CD8-positive, alpha-beta memory T cell (primary cell): ENCODE data around the gene DCTPP1. TPM values are rescaled to one million over a fixed set of nuclear protein-coding genes. Genes with fewer than 3 reads are reported as not detected.
A peak's percentile ranks its signal among the peaks of the same experiment; 100 is the strongest.

ENCODE experiments used
- CTCF ChIA-PET: fragments of 350-600 bp; sonication (Branson Sonifier 250); formaldehyde crosslinking; loops from one replicate; lab custom pipeline; 2021; ENCODE audit warnings: antibody characterized with exemption; lab: Charles Lee
- POLR2A ChIA-PET: fragments of 350-600 bp; sonication (Branson Sonifier 250); formaldehyde crosslinking; loops from one replicate; lab custom pipeline; 2021; ENCODE audit warnings: antibody characterized with exemption; lab: Charles Lee
- DNase-seq, 5 donors: peaks; one replicate each; pipeline versions ENCODE4 v3.0.0 to v3.0.0-alpha.2; 2020 to 2022; ENCODE audit warnings: mixed read lengths in 1 of 5
- H3K27ac ChIP-seq: one replicate; pipeline ENCODE4 v1.7.0; 2013; ENCODE audit warnings: low read depth, mild to moderate bottlenecking, low read length, moderate library complexity
- H3K27me3 ChIP-seq: 2 replicates; pipeline ENCODE4 v1.7.0; 2013; ENCODE audit warnings: low read length, mild to moderate bottlenecking; ENCODE audit not compliant: insufficient read depth, poor library complexity, severe bottlenecking
- H3K36me3 ChIP-seq: 2 replicates; pipeline ENCODE4 v1.7.0; 2013; ENCODE audit warnings: mild to moderate bottlenecking, low read length, moderate library complexity; ENCODE audit not compliant: insufficient read depth
- H3K4me1 ChIP-seq: 2 replicates; pipeline ENCODE4 v1.7.0; 2013; ENCODE audit warnings: mild to moderate bottlenecking, low read length, moderate library complexity; ENCODE audit not compliant: insufficient read depth
- H3K4me3 ChIP-seq: 2 replicates; pipeline ENCODE4 v1.7.0; 2013; ENCODE audit warnings: mild to moderate bottlenecking, low read length
- H3K9me3 ChIP-seq: 2 replicates; pipeline ENCODE4 v1.7.0; 2013; ENCODE audit warnings: mild to moderate bottlenecking, low read length
- H3K27ac Mint-ChIP-seq, 8 donors: one replicate each; pipeline ENCODE4 v1.8.0; 2020 to 2021; ENCODE audit warnings: mixed read lengths in 8 of 8, mild to moderate bottlenecking in 6 of 8, inconsistent platforms in 3 of 8, moderate library complexity in 3 of 8
- H3K27me3 Mint-ChIP-seq, 2 donors: one replicate each; pipeline ENCODE4 v1.8.0; 2020 to 2021; ENCODE audit warnings: mixed read lengths in 2 of 2, mild to moderate bottlenecking in 1 of 2, moderate library complexity in 1 of 2
- H3K36me3 Mint-ChIP-seq, 3 donors: one replicate each; pipeline ENCODE4 v1.8.0; 2020 to 2021; ENCODE audit warnings: mixed read lengths in 3 of 3, inconsistent platforms in 1 of 3, mild to moderate bottlenecking in 1 of 3
- H3K4me1 Mint-ChIP-seq, 3 donors: one replicate each; pipeline ENCODE4 v1.8.0; 2020 to 2021; ENCODE audit warnings: mixed read lengths in 3 of 3, inconsistent platforms in 1 of 3, mild to moderate bottlenecking in 1 of 3
- H3K4me3 Mint-ChIP-seq, 7 donors: one replicate each; pipeline ENCODE4 v1.8.0; 2020 to 2021; ENCODE audit warnings: mixed read lengths in 7 of 7, mild to moderate bottlenecking in 6 of 7, moderate library complexity in 4 of 7, inconsistent platforms in 2 of 7
- H3K9me3 Mint-ChIP-seq, 5 donors: one replicate each; pipeline ENCODE4 v1.8.0; 2020 to 2022; ENCODE audit warnings: mixed read lengths in 5 of 5, mild to moderate bottlenecking in 3 of 5, moderate library complexity in 2 of 5, inconsistent platforms in 1 of 5
- polyA plus RNA-seq: library from polyadenylated mRNA; unstranded; fragments of 300-500 nt; fragmentation: Illumina TruSeq; gene quantifications from one replicate; pipeline ENCODE4 v1.2.3, GENCODE V29; 2021
- total RNA-seq, 2 experiments: library from RNA; stranded (reverse); gene quantifications; one replicate each; pipeline ENCODE4 v1.2.3, GENCODE V29; 2021

Gene DCTPP1
- total and polyA plus RNA-seq, 3 experiments from 2014 or later = 73.7 to 175 (median 174) TPM

DNA sequence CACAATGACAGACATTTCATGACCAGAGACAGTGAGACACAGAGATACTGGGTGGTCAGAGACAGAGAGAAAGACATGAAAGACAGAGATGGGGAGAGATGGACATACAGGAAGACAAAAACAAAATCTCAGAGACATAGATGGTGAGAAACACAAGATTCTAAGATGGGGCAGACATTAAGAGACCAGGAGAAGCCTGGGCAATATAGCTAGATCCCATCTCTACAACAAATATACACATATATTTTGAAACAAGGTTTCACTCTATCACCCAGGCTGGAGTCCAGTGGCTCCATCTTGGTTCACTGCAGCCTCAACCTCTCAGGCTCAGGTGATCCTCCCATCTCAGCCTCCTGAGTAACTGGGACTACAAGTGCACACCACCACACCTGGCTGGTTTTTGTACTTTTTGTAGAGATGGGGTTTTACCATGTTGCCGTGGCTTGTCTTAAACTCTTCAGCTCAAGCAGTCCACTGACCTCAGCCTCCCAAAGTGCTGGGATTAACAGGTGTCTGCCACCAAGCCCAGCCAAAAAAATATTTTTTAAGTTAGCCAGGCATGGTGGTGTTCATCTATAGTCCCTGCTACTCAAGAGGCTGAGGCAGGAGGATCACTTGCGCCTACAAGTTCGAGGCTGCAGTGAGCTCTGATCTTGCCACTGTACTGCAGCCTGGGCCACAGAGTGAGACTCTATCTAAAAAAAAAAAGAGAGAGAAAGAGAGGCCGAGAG lies 49.6 kb downstream of the DCTPP1 start:
- Mint-ChIP-seq H3K27me3 (peaks cover 0 to 2% of the 10 kb centered on the region in 2 donors), H3K9me3 (no peaks in the 10 kb centered on the region), H3K4me1 (peaks cover 59 to 67% (median 60%) of the 10 kb centered on the region in 3 donors), H3K27ac (peak overlapping the region; percentile 92 to 100 (median 100)), H3K4me3 (peak overlapping the region; percentile 91 to 100 (median 93)), H3K36me3 (peaks cover 3 to 32% (median 3%) of the 10 kb centered on the region in 3 donors)
- CTCF ChIA-PET = interaction anchor here (1.2 to 3.6 kb wide), 3 partner anchors 9 to 37 kb away, joined by 3 to 24 read pairs (median 6); partner anchors contain the start of gene TBC1D10B
- Histone ChIP-seq H3K36me3 (no peaks in the 10 kb centered on the region), H3K9me3 (no peaks in the 10 kb centered on the region), H3K27ac (no peak overlapping the region), H3K27me3 (no peaks in the 10 kb centered on the region), H3K4me3 (peak overlapping the region; percentile 20), H3K4me1 (peaks cover 71% of the 10 kb centered on the region)
- POLR2A ChIA-PET = interaction anchor here (1.5 to 4.3 kb wide), 3 partner anchors 9 to 270 kb away, joined by 4 to 35 read pairs (median 8); partner anchors contain the start of genes PRR14 and TBC1D10B
- DNase-seq = no peak

DNA sequence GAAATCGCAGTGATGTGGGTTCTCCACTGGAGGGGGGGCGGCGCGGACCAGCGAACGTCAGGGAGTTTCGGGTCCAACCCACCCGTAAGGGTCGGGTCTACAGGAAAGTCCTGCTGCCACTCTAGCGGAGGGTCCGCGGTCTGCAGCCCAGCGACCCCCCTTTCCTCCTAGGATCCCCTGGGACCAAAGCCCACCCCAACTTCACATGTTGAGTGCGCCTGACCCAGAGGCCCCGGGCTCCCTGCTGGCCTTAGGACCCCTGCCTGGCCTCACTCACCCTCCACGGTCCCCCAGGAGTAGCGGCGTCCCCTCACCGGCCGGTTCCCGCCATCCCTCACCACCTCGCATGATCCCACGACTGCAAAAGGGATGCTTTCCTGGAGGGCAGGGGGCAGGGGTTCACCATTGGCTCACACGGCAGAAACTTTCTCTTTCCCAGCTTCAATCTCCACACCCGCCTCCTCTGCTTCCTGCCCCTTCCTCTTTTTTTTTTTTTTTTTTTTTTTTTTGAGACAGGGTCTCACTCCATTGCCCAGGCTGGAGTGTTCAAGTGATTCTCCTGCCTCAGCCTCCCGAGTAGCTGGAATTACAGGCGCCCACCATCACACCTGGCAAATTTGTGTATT lies 50.6 kb downstream of the DCTPP1 start:
- H3K9me3 Mint-ChIP-seq = no peaks in the 10 kb centered on the region
- ChIA-PET POLR2A (interaction anchor here (0.6 to 4.3 kb wide), 7 partner anchors 8 to 1494 kb away, joined by 3 to 35 read pairs (median 6); partner anchors contain the start of genes PRR14, TBC1D10B and ZNF771), CTCF (interaction anchor here (1.2 kb wide), 1 partner anchor 38 kb away, joined by 3 read pairs; no protein-coding TSS in a partner anchor)
- H3K36me3 ChIP-seq = no peaks in the 10 kb centered on the region
- peaks cover 3 to 32% (median 3%) of the 10 kb centered on the region in 3 donors for H3K36me3 Mint-ChIP-seq
- peak overlapping the region; percentile 99 for H3K27ac ChIP-seq
- H3K4me3 Mint-ChIP-seq = peak overlapping the region; percentile 92 to 100 (median 96)
- no peaks in the 10 kb centered on the region for H3K27me3 ChIP-seq
- H3K4me1 ChIP-seq = peaks cover 71% of the 10 kb centered on the region
- peaks cover 0 to 2% of the 10 kb centered on the region in 2 donors for H3K27me3 Mint-ChIP-seq
- no peak for DNase-seq
- peaks cover 58 to 67% (median 59%) of the 10 kb centered on the region in 3 donors for H3K4me1 Mint-ChIP-seq
- H3K4me3 ChIP-seq = peak overlapping the region; percentile 99
- peak overlapping the region; percentile 99 to 100 (median 100) for H3K27ac Mint-ChIP-seq
- H3K9me3 ChIP-seq = no peaks in the 10 kb centered on the region

DNA sequence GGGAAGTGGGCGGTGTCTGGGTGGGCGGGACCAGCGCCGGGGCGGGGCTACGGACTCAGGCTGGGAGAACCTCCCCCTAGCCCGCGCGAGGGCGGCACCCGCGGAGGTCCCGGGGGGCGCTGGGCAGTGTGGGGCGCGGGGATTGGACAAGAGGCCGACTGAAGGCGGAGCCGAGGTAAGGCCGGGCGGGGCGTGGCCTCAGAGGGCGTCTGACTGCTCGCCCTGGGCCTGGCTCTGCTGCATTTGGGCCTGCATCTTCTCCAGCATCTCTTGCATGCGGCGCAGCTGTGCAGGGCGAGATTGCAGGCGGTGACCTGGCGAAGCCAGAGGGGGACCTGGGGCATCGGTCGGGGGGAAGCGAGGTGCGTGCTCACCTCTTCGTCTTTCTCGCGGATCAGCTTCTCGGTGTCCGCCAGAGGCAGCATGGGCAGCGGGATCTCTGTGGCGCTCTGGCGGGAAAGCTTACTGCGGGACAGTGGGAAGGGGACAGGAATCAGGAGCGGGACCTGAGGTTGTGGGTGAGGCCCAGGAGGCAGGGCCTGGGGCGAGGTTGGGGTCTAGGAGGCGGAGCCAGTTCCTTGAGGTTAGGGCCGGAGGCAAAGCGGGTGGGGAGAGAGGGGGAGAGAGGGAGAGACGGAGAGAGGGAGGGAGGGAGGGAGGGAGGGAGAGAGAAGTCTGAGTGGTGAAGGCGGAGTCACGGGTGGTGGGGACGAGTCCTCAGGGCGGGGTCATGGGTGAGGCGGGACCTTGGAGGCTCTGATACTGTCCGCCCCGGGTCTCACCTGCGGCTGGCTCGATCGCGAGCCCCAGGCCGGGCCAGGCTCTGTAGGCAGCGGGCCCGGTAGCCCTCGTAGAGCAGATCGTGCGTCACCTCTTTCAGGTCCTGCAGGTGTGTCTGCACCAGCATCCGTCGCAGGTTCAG lies 51.3 kb downstream of the DCTPP1 start:
- peaks cover 3 to 32% (median 3%) of the 10 kb centered on the region in 3 donors for H3K36me3 Mint-ChIP-seq
- peak overlapping the region; percentile 99 for H3K4me3 ChIP-seq
- no peaks in the 10 kb centered on the region for H3K27me3 ChIP-seq
- peak; percentile 99 to 100 (median 99) for DNase-seq
- peak overlapping the region; percentile 99 for H3K27ac ChIP-seq
- peaks cover 64% of the 10 kb centered on the region for H3K4me1 ChIP-seq
- H3K9me3 Mint-ChIP-seq = no peaks in the 10 kb centered on the region
- H3K4me3 Mint-ChIP-seq = peak overlapping the region; percentile 92 to 100 (median 96)
- peaks cover 55 to 63% (median 55%) of the 10 kb centered on the region in 3 donors for H3K4me1 Mint-ChIP-seq
- peak overlapping the region; percentile 99 to 100 (median 100) for H3K27ac Mint-ChIP-seq
- H3K9me3 ChIP-seq = no peaks in the 10 kb centered on the region
- POLR2A ChIA-PET = interaction anchor here (0.6 to 2.4 kb wide), 13 partner anchors 9 to 1495 kb away, joined by 3 to 12 read pairs (median 5); partner anchors contain the start of genes ALDOA, PRR14, ZNF48 and ZNF771
- peaks cover 0 to 2% of the 10 kb centered on the region in 2 donors for H3K27me3 Mint-ChIP-seq
- CTCF ChIA-PET = interaction anchor here (0.7 to 1.5 kb wide), 4 partner anchors 9 to 40 kb away, joined by 3 read pairs; partner anchors contain the start of gene ZNF48
- H3K36me3 ChIP-seq = no peaks in the 10 kb centered on the region

DNA sequence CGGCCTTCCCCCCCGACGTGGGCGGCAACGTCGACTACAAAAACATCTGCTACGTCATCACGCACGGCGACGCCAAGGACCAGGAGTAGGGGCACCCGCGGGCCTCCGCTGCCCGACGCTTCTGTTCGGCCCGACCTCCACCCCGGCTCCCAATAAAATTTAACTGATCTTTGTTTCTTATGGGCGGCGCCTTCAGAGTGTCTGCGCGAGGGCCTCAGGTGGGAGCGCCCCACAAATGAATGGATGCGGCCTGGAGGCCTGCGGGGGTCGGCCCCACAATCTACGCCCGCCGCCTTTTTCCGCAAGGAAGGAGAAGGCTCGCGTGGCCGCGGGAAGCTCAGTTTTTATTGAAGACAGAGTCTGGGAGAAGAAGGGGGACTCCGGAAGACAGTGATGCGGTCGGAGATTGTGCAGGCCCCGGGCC lies 52.0 kb downstream of the DCTPP1 start:
- no peaks in the 10 kb centered on the region for H3K27me3 ChIP-seq
- H3K4me1 ChIP-seq = peaks cover 57% of the 10 kb centered on the region
- Mint-ChIP-seq H3K27ac (peak overlapping the region; percentile 99 to 100 (median 100)), H3K27me3 (peaks cover 0 to 2% of the 10 kb centered on the region in 2 donors), H3K4me1 (peaks cover 49 to 58% (median 50%) of the 10 kb centered on the region in 3 donors), H3K9me3 (no peaks in the 10 kb centered on the region), H3K36me3 (peaks cover 3 to 32% (median 3%) of the 10 kb centered on the region in 3 donors), H3K4me3 (peak overlapping the region; percentile 92 to 100 (median 96))
- ChIA-PET CTCF (interaction anchor here (0.7 to 1.5 kb wide), 5 partner anchors 9 to 40 kb away, joined by 3 read pairs; partner anchors contain the start of gene ZNF48), POLR2A (interaction anchor here (0.6 to 2.4 kb wide), 11 partner anchors 8 to 675 kb away, joined by 3 to 12 read pairs (median 5); partner anchors contain the start of genes ALDOA, PRR14, ZNF48 and ZNF771)
- no peaks in the 10 kb centered on the region for H3K9me3 ChIP-seq
- H3K27ac ChIP-seq = peak overlapping the region; percentile 99
- H3K4me3 ChIP-seq = peak overlapping the region; percentile 99
- DNase-seq = peak; percentile 81 to 95 (median 88)
- H3K36me3 ChIP-seq = no peaks in the 10 kb centered on the region

DNA sequence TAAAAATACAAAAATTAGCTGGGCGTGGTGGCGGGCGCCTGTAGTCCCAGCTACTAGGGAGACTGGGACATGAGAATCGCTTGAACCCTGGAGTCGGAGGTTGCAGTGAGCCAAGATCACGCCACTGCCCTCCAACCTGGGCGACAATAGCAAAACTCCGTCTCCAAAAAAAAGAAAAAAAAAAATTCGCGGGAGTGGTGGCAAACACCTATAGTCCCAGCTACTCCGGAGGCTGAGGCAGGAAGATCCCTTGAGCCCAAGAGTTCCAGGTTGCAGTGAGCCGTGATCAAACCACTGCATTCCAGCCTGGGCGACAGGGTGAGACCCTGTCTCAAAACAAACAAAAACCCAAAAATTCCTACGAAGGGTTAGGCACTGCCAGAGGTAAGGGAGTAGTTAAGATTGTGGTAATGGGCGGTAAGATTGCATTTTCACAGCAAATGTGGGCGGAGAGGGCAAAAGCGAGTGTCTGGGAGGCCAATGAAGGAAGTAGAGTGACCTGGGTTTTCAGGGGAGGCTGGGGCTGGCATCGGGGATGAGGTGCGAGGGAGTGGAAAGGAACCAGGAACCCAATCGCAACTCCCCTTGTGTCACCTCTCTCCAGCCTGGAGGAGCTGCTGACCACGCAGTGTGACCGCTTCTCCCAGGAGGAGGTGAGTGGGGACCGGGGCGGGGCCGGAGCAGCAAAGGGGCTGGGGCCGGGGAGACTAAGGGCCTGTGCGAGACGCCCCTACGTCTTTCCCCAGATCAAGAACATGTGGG lies 52.6 kb downstream of the DCTPP1 start:
- no peaks in the 10 kb centered on the region for H3K36me3 ChIP-seq
- peaks cover 43 to 56% (median 46%) of the 10 kb centered on the region in 3 donors for H3K4me1 Mint-ChIP-seq
- peaks cover 3 to 32% (median 3%) of the 10 kb centered on the region in 3 donors for H3K36me3 Mint-ChIP-seq
- peak overlapping the region; percentile 92 to 100 (median 96) for H3K4me3 Mint-ChIP-seq
- peaks cover 53% of the 10 kb centered on the region for H3K4me1 ChIP-seq
- no peaks in the 10 kb centered on the region for H3K9me3 Mint-ChIP-seq
- POLR2A ChIA-PET = interaction anchor here (0.7 to 2.3 kb wide), 9 partner anchors 18 to 675 kb away, joined by 3 to 12 read pairs (median 5); partner anchors contain the start of genes ALDOA, ZNF48 and ZNF771
- CTCF ChIA-PET = interaction anchor here (1.0 to 1.5 kb wide), 4 partner anchors 8 to 41 kb away, joined by 3 read pairs; no protein-coding TSS in a partner anchor
- H3K27me3 ChIP-seq = no peaks in the 10 kb centered on the region
- peak in 1 of 5 donors; percentile 42 for DNase-seq
- H3K4me3 ChIP-seq = peak overlapping the region; percentile 99
- H3K27ac ChIP-seq = peak overlapping the region; percentile 99
- peaks cover 0 to 2% of the 10 kb centered on the region in 2 donors for H3K27me3 Mint-ChIP-seq
- peak overlapping the region; percentile 99 to 100 (median 100) for H3K27ac Mint-ChIP-seq
- no peaks in the 10 kb centered on the region for H3K9me3 ChIP-seq

DNA sequence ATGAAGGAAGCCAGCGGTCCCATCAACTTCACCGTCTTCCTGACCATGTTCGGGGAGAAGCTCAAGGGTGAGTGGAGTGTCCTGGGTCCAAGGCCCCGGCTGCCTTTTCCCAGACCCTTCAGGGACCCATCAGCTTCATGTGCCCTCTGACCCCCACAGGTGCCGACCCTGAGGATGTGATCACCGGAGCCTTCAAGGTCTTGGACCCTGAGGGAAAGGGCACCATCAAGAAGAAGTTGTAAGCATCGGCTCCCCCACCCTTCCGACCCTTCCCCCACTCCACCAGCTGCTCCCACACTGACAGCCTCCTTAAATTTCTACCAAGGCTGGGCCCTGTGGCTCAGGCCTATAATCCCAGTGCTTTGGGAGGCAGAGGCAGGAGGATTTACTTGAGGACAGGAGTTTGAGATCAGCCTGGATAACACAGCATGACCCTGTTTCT lies 53.3 kb downstream of the DCTPP1 start:
- ChIA-PET POLR2A (interaction anchor here (0.6 to 0.8 kb wide), 2 partner anchors 282 to 288 kb away, joined by 3 read pairs; no protein-coding TSS in a partner anchor), CTCF (interaction anchor here (1.4 to 1.7 kb wide), 2 partner anchors 20 to 33 kb away, joined by 3 to 5 read pairs; no protein-coding TSS in a partner anchor)
- Mint-ChIP-seq H3K36me3 (peaks cover 3 to 29% (median 3%) of the 10 kb centered on the region in 3 donors), H3K4me1 (peaks cover 44 to 54% (median 44%) of the 10 kb centered on the region in 3 donors), H3K9me3 (no peaks in the 10 kb centered on the region), H3K27ac (peak overlapping the region in 6 of 8 donors; percentile 78 to 100 (median 100)), H3K27me3 (peaks cover 0 to 2% of the 10 kb centered on the region in 2 donors), H3K4me3 (peak overlapping the region in 2 of 7 donors; percentile 11 to 97)
- H3K9me3 ChIP-seq = no peaks in the 10 kb centered on the region
- no peak for DNase-seq
- peaks cover 52% of the 10 kb centered on the region for H3K4me1 ChIP-seq
- no peaks in the 10 kb centered on the region for H3K36me3 ChIP-seq
- H3K27ac ChIP-seq = peak overlapping the region; percentile 99
- H3K4me3 ChIP-seq = no peak overlapping the region
- no peaks in the 10 kb centered on the region for H3K27me3 ChIP-seq
